Neuronal stem cell (in vitro differentiated cells): ENCODE measurements around the gene IFIT5.

Source experiments
- DNase-seq: peaks from one replicate; pipeline ENCODE4 v3.0.0-alpha.2; 2013; ENCODE audit warnings: low spot score
- H2AFZ ChIP-seq: one replicate; pipeline ENCODE4 v1.6.1; 2013; ENCODE audit warnings: mild to moderate bottlenecking, low read length, inconsistent platforms
- H2AK5ac ChIP-seq: 2 replicates; pipeline ENCODE4 v1.6.1; 2013; ENCODE audit warnings: low read depth, mild to moderate bottlenecking, inconsistent platforms, low read length, moderate library complexity, mixed read lengths
- H2BK120ac ChIP-seq: 2 replicates; pipeline ENCODE4 v1.6.1; 2013; ENCODE audit warnings: low read depth, mild to moderate bottlenecking, inconsistent platforms, low read length, moderate library complexity, mixed read lengths
- H2BK12ac ChIP-seq: one replicate; pipeline ENCODE4 v1.6.1; 2013; ENCODE audit warnings: low read length, inconsistent platforms
- H2BK15ac ChIP-seq: 2 replicates; pipeline ENCODE4 v1.6.1; 2013; ENCODE audit warnings: mild to moderate bottlenecking, low read length, inconsistent platforms, mixed read lengths
- H2BK5ac ChIP-seq: one replicate; pipeline ENCODE4 v1.6.1; 2013; ENCODE audit warnings: inconsistent platforms, mild to moderate bottlenecking, low read length, moderate library complexity
- H3K14ac ChIP-seq: one replicate; pipeline ENCODE4 v1.6.1; 2013; ENCODE audit warnings: low read length, inconsistent platforms
- H3K18ac ChIP-seq: 2 replicates; pipeline ENCODE4 v1.6.1; 2013; ENCODE audit warnings: low read length, inconsistent platforms
- H3K23ac ChIP-seq: 2 replicates; pipeline ENCODE4 v1.6.1; 2013; ENCODE audit warnings: low read depth, mild to moderate bottlenecking, mixed read lengths, low read length, inconsistent platforms; ENCODE audit not compliant: poor library complexity
- H3K27ac ChIP-seq: replicated peaks from 3 replicates; pipeline ENCODE4 v1.5.1; 2013; ENCODE audit warnings: low read length, inconsistent platforms
- H3K27me3 ChIP-seq, 3 experiments: 2 replicates each; pipeline ENCODE4 v1.6.1; 2013; ENCODE audit warnings: low read length in 3 of 3, mild to moderate bottlenecking in 2 of 3, inconsistent platforms in 1 of 3, low read depth in 1 of 3, mixed read lengths in 1 of 3, moderate library complexity in 1 of 3; ENCODE audit not compliant: control insufficient read depth in 3 of 3, insufficient read depth in 3 of 3
- H3K36me3 ChIP-seq, 2 donors: replicated peaks in 1 of 2; 2 replicates each; pipeline ENCODE4 v1.6.1; 2013; ENCODE audit warnings: low read length in 2 of 2; ENCODE audit not compliant: control insufficient read depth in 2 of 2, insufficient read depth in 2 of 2
- H3K4ac ChIP-seq: 2 replicates; pipeline ENCODE4 v1.6.1; 2013; ENCODE audit warnings: inconsistent platforms, mild to moderate bottlenecking, low read length, moderate library complexity
- H3K4me1 ChIP-seq, 2 donors: 1 replicate in 1 of 2; 2 replicates in 1 of 2; pipeline ENCODE4 v1.6.1; 2013; ENCODE audit warnings: low read length in 2 of 2, low read depth in 1 of 2; ENCODE audit not compliant: control insufficient read depth in 2 of 2, insufficient read depth in 1 of 2
- H3K4me2 ChIP-seq: one replicate; pipeline ENCODE4 v1.6.1; 2013; ENCODE audit warnings: mild to moderate bottlenecking, low read length, inconsistent platforms; ENCODE audit not compliant: insufficient read depth, poor library complexity, severe bottlenecking
- H3K4me3 ChIP-seq, 2 donors: 2 replicates each; pipeline ENCODE4 v1.5.1; 2013; ENCODE audit warnings: low read length in 2 of 2, mild to moderate bottlenecking in 2 of 2, inconsistent platforms in 1 of 2, moderate library complexity in 1 of 2
- H3K79me1 ChIP-seq: one replicate; pipeline ENCODE4 v1.6.1; 2013; ENCODE audit warnings: low read depth, mild to moderate bottlenecking, inconsistent platforms, low read length, moderate library complexity
- H3K9ac ChIP-seq: one replicate; pipeline ENCODE4 v1.6.1; 2013; ENCODE audit warnings: mild to moderate bottlenecking, low read depth, low read length, inconsistent platforms; ENCODE audit not compliant: poor library complexity
- H3K9me3 ChIP-seq, 2 donors: replicated peaks in 1 of 2; 2 replicates each; pipeline versions ENCODE3 to v1.6.1; 2013; ENCODE audit warnings: low read length in 2 of 2, mild to moderate bottlenecking in 2 of 2, inconsistent platforms in 1 of 2, low read depth in 1 of 2, mixed read lengths in 1 of 2, moderate library complexity in 1 of 2; ENCODE audit not compliant: control insufficient read depth in 2 of 2, insufficient read depth in 1 of 2
- H4K8ac ChIP-seq: one replicate; pipeline ENCODE4 v1.6.1; 2013; ENCODE audit warnings: low read depth, mild to moderate bottlenecking, inconsistent platforms, low read length, moderate library complexity
- H4K91ac ChIP-seq: one replicate; pipeline ENCODE4 v1.6.1; 2013; ENCODE audit warnings: low read length, low read depth, mild to moderate bottlenecking, inconsistent platforms; ENCODE audit not compliant: poor library complexity
- WGBS, 2 donors: extraction: QIAGEN DNeasy Blood & Tissue Kit; methylation state at CpG; one replicate each; pipeline ENCODE4 v1.1.7; 2013; ENCODE audit warnings: missing lambda C conversion rate in 2 of 2, mixed read lengths in 1 of 2; ENCODE audit not compliant: insufficient read length in 2 of 2, insufficient replicate concordance in 1 of 2; ENCODE audit errors: extremely low coverage in 2 of 2; 5-methylcytosine and 5-hydroxymethylcytosine counted together

The IFIT5 gene

DNA sequence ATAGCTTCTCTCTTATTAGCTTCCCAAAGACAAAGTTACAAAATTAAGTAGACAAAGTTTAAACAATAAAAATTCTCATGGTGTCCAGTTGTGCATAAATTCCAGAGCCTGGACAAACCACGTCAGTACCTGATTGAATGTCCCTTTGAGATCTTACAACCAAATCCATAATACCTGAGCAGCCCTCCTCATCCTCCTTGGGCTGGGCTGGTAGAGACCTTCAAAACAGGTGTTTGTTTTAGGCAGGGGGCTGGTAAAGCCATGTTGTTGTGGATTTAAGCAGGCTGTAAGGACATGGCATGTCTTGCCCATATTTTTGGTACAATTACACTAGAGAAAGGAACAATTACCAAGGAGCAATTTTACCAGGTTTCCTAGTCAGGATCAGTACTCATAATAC is 2.1 kb downstream of the IFIT5 start:
- Histone ChIP-seq H3K9me3 (peaks cover 0 to 9% of the 10 kb centered on the region in 2 donors), H4K8ac (no peak overlapping the region), H4K91ac (no peak overlapping the region), H3K18ac (no peak overlapping the region), H3K4me1 (peaks cover 0 to 4% of the 10 kb centered on the region in 2 donors), H2BK5ac (no peak overlapping the region), H3K36me3 (peaks cover 5 to 38% of the 10 kb centered on the region in 2 donors), H3K14ac (no peak overlapping the region), H2BK12ac (no peak overlapping the region), H2AK5ac (no peak overlapping the region), H3K4ac (no peak overlapping the region), H2AFZ (no peak overlapping the region), H3K4me3 (no peak overlapping the region), H3K9ac (no peak overlapping the region), H3K27me3 (no peaks in the 10 kb centered on the region), H2BK15ac (no peak overlapping the region), H2BK120ac (no peak overlapping the region), H3K4me2 (no peak overlapping the region), H3K79me1 (no peaks in the 10 kb centered on the region), H3K23ac (no peak overlapping the region), H3K27ac (no peak overlapping the region)
- WGBS, 2 donors: no CpG with 5 or more reads among the region's 1 CpG
- no peak for DNase-seq

DNA sequence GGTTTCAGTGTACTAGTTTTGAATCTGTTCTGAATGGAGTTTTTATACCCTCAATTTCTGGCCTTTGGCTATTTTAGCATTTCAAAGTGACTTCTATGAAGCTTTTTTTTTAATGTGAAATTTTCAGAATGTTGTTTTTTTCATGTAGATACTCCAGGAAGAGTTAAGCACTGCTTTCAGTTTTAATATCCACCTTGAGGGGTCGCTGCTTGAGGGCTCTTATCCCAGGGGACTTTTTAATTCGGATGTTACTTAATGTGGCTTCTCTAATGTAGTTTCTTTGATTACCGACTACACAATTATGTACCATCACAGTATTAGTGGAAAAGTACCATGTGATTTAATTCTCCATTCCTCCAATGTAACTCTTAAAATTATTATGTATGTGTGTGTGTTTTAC is 5.2 kb downstream of the IFIT5 start:
- Histone ChIP-seq H2BK15ac (no peak overlapping the region), H4K8ac (no peak overlapping the region), H3K14ac (no peak overlapping the region), H3K4me1 (peaks cover 0 to 4% of the 10 kb centered on the region in 2 donors), H3K23ac (no peak overlapping the region), H2AK5ac (no peak overlapping the region), H3K27me3 (no peaks in the 10 kb centered on the region), H3K4me2 (no peak overlapping the region), H4K91ac (no peak overlapping the region), H2BK12ac (no peak overlapping the region), H3K18ac (no peak overlapping the region), H3K79me1 (no peaks in the 10 kb centered on the region), H3K9ac (no peak overlapping the region), H2BK120ac (no peak overlapping the region), H3K4me3 (no peak overlapping the region), H2BK5ac (no peak overlapping the region), H2AFZ (no peak overlapping the region), H3K36me3 (peaks cover 4 to 39% of the 10 kb centered on the region in 2 donors), H3K9me3 (peaks cover 0 to 9% of the 10 kb centered on the region in 2 donors), H3K27ac (no peak overlapping the region), H3K4ac (no peak overlapping the region)
- no CpG with 5 or more reads among the region's 3 CpGs for WGBS, 2 donors
- no peak for DNase-seq

DNA sequence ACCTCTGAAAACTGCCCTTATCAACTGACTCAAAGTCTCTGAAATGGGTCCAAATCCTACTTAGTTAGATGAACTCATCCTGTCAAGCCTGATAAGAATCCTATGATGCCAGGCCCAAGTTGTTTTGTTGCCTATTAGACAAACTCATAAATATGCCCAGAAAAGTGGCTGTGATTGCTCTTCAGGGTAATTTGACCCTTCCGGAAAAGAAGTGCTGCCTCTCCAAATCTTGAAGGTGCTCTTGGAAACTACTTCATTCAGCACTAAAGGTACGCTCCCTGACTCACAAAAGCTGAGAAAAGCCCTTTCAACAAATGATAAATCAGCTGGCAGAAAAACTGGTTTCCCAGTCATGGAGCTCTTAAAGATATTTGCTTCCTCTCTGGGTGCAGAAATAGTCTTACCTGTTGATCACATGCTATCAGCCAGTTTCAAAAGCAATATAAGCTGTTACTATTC is 6.7 kb downstream of the IFIT5 start:
- peaks cover 0 to 5% of the 10 kb centered on the region in 2 donors for H3K9me3 ChIP-seq
- H3K4me2 ChIP-seq: no peak overlapping the region
- no peak overlapping the region for H2BK5ac ChIP-seq
- no peak for DNase-seq
- H2BK15ac ChIP-seq: no peak overlapping the region
- no peak overlapping the region for H3K14ac ChIP-seq
- H2AK5ac ChIP-seq: no peak overlapping the region
- no peak overlapping the region for H2BK120ac ChIP-seq
- no peak overlapping the region for H3K9ac ChIP-seq
- no peak overlapping the region for H3K27ac ChIP-seq
- H2AFZ ChIP-seq: no peak overlapping the region
- H3K36me3 ChIP-seq: peaks cover 4 to 39% of the 10 kb centered on the region in 2 donors
- H4K91ac ChIP-seq: no peak overlapping the region
- no peak overlapping the region for H2BK12ac ChIP-seq
- H3K4ac ChIP-seq: no peak overlapping the region
- H3K79me1 ChIP-seq: no peaks in the 10 kb centered on the region
- no peaks in the 10 kb centered on the region for H3K27me3 ChIP-seq
- no CpG with 5 or more reads among the region's 2 CpGs for WGBS, 2 donors
- peaks cover 0 to 1% of the 10 kb centered on the region in 2 donors for H3K4me1 ChIP-seq
- no peak overlapping the region for H3K23ac ChIP-seq
- H3K4me3 ChIP-seq: no peak overlapping the region
- H4K8ac ChIP-seq: no peak overlapping the region
- H3K18ac ChIP-seq: no peak overlapping the region

DNA sequence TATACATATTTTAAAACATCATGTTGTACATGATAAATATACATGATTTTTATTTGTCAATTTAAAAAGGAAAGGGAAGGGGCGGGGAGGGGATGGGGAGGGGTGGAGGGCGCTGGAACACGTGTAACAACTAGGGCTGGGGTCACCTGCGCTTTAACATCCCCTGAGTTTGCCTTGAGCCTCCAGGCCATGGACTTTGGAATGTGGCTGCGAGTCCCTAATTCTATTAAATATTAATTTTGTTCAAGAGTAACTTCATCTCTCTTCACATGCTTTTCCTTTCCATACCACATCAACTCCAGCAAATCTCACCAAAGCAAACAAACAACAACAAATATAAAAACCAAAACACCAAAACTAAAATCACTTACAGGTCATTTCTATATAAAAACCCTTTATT is 10.6 kb downstream of the IFIT5 start:
- no CpG with 5 or more reads among the region's 5 CpGs for WGBS, 2 donors
- Histone ChIP-seq H4K8ac (no peak overlapping the region), H3K79me1 (no peaks in the 10 kb centered on the region), H3K27ac (no peak overlapping the region), H2BK120ac (no peak overlapping the region), H4K91ac (no peak overlapping the region), H3K14ac (no peak overlapping the region), H3K23ac (no peak overlapping the region), H2BK12ac (no peak overlapping the region), H3K4me1 (no peaks in the 10 kb centered on the region), H2BK5ac (no peak overlapping the region), H3K9me3 (no peaks in the 10 kb centered on the region), H3K9ac (no peak overlapping the region), H3K4me3 (no peak overlapping the region), H3K4ac (no peak overlapping the region), H3K36me3 (peaks cover 0 to 13% of the 10 kb centered on the region in 2 donors), H2AFZ (no peak overlapping the region), H3K4me2 (no peak overlapping the region), H2BK15ac (no peak overlapping the region), H3K27me3 (peaks cover 0 to 8% (median 0%) of the 10 kb centered on the region in 3 experiments), H3K18ac (no peak overlapping the region), H2AK5ac (no peak overlapping the region)
- DNase-seq: no peak
